ENCODE measurements around the gene TCAP. TPM values are rescaled to one million over a fixed set of nuclear protein-coding genes. Genes with fewer than 3 reads are reported as not detected.
A peak's percentile ranks its signal among the peaks of the same experiment; 100 is the strongest.

The TCAP gene
- polyA plus RNA-seq, 1 of the 3 experiments (the other 2 are of a cell fraction) = 0.43 TPM

GRCh38 chr17:39687101-39687545 is 22.0 kb downstream of the TCAP start:
- Histone ChIP-seq H2AFZ (ENCODE audit: low read depth) (peak overlapping the region; percentile 99), H3K27ac (ENCODE audit: low read depth in 2 of 2, low read length in 1 of 2) (peak overlapping the region; percentile 84 to 98; a peak in 3 of 4 replicates), H3K79me2 (ENCODE audit: insufficient read depth) (no peaks in the 10 kb centered on the region), H3K9me2 (no peaks in the 10 kb centered on the region), H3K9ac (no peak overlapping the region; the same call in 1 of the 2 replicates), H4K20me1 (ENCODE audit: insufficient read depth) (no peaks in the 10 kb centered on the region), H3K27me3 (ENCODE audit: insufficient read depth) (no peaks in the 10 kb centered on the region), H3K4me3 (ENCODE audit: low read depth in 2 of 2, low read length in 1 of 2) (peak overlapping the region; percentile 61 to 78), H3K36me3 (replicated peaks in 1 of 2; ENCODE audit: control insufficient read depth in 1 of 2, insufficient read depth in 2 of 2, low read length in 1 of 2) (no peaks in the 10 kb centered on the region), H3K9me3 (no peaks in the 10 kb centered on the region), H3K4me2 (peak overlapping the region; percentile 86), H3K4me1 (ENCODE audit: control insufficient read depth in 1 of 2, insufficient read depth in 2 of 2, low read depth in 1 of 2, low read length in 1 of 2) (peaks cover 0 to 13% of the 10 kb centered on the region in 2 experiments; a peak in 2 of 4 replicates), H3F3A (replicated peaks; ENCODE audit: insufficient read depth) (peaks cover 15% of the 10 kb centered on the region)
- no peak for TF ChIP-seq CTCF (IDR thresholded peaks at IDR 0.05)
- TF ChIP-seq SMC3 (IDR thresholded peaks at IDR 0.05; ENCODE audit: low read depth, low read length) = no peak
- no peak for TF ChIP-seq YY1 (IDR thresholded peaks at IDR 0.05; ENCODE audit: low read depth)
- TF ChIP-seq POLR2AphosphoS5 (IDR thresholded peaks at IDR 0.05; ENCODE audit: low read depth, low read length) = no peak
- no peak for TF ChIP-seq IRF3 (IDR thresholded peaks at IDR 0.05; ENCODE audit: low read depth, low read length)
- TF ChIP-seq GATA2 (CRISPR knock-in tag; IDR thresholded peaks at IDR 0.05) = no peak
- TF ChIP-seq GABPA (IDR thresholded peaks at IDR 0.05; ENCODE audit: low read depth) = no peak
- TF ChIP-seq NRF1 (IDR thresholded peaks at IDR 0.05; ENCODE audit: low read depth, low read length) = no peak
- TF ChIP-seq MAX (IDR thresholded peaks at IDR 0.05; ENCODE audit: low read depth) = no peak
- ChIA-PET CTCF (interaction anchor here (0.7 to 2.2 kb wide), 5 partner anchors 33 to 68 kb away, joined by 3 to 10 read pairs (median 5); no protein-coding TSS in a partner anchor), POLR2A (interaction anchor here (1.5 kb wide), 1 partner anchor 8 kb away, joined by 4 read pairs; no protein-coding TSS in a partner anchor)
- WGBS (ENCODE audit: low lambda C conversion rate) = 30% methylated on average over 6 of the region's 6 CpGs
- DNase-seq = no peak

- ChIA-PET POLR2A (interaction anchor here (0.6 to 1.5 kb wide), 10 partner anchors 8 to 1966 kb away, joined by 3 to 7 read pairs (median 3); partner anchors contain the start of genes ERBB2 and PNMT), CTCF (interaction anchor here (0.8 to 2.2 kb wide), 9 partner anchors 9 to 67 kb away, joined by 3 to 10 read pairs (median 5); no protein-coding TSS in a partner anchor)
- H3K36me3 ChIP-seq (replicated peaks in 1 of 2; ENCODE audit: control insufficient read depth in 1 of 2, insufficient read depth in 2 of 2, low read length in 1 of 2) = no peaks in the 10 kb centered on the region
- H2AFZ ChIP-seq (ENCODE audit: low read depth) = peak within 1 kb of the TSS; percentile 99
- no peaks in the 10 kb centered on the region for H3K79me2 ChIP-seq (ENCODE audit: insufficient read depth)
- H3K9me3 ChIP-seq = no peaks in the 10 kb centered on the region
- WGBS (ENCODE audit: low lambda C conversion rate) = 7% methylated on average over 24 of the region's 45 CpGs
- H3K9ac ChIP-seq = peak within 1 kb of the TSS; percentile 49; the same call in 1 of the 2 replicates
- H3F3A ChIP-seq (replicated peaks; ENCODE audit: insufficient read depth) = peaks cover 15% of the 10 kb centered on the region
- DNase-seq = peak; percentile 96
- no peaks in the 10 kb centered on the region for H3K9me2 ChIP-seq
- H3K4me1 ChIP-seq (ENCODE audit: control insufficient read depth in 1 of 2, insufficient read depth in 2 of 2, low read depth in 1 of 2, low read length in 1 of 2) = peaks cover 0 to 13% of the 10 kb centered on the region in 2 experiments; a peak in 2 of 4 replicates
- peak within 1 kb of the TSS; percentile 84 to 98 for H3K27ac ChIP-seq (ENCODE audit: low read depth in 2 of 2, low read length in 1 of 2)
- H3K27me3 ChIP-seq (ENCODE audit: insufficient read depth) = no peaks in the 10 kb centered on the region
- H4K20me1 ChIP-seq (ENCODE audit: insufficient read depth) = no peaks in the 10 kb centered on the region
- H3K4me2 ChIP-seq = peak within 1 kb of the TSS; percentile 86
- peak within 1 kb of the TSS; percentile 61 to 78 for H3K4me3 ChIP-seq (ENCODE audit: low read depth in 2 of 2, low read length in 1 of 2)
- TF ChIP-seq YY1 (IDR thresholded peaks at IDR 0.05; ENCODE audit: low read depth) (peak; percentile 65; the same call in 1 of the 2 replicates), NFIC (IDR thresholded peaks at IDR 0.05; ENCODE audit: borderline replicate concordance) (no peak; the same call in 1 of the 2 replicates), CHD2 (IDR thresholded peaks at IDR 0.05; ENCODE audit: low read length, partially characterized antibody) (peak; percentile 73), PBX3 (IDR thresholded peaks at IDR 0.05) (no peak), EP300 (IDR thresholded peaks at IDR 0.05; ENCODE audit: borderline replicate concordance in 1 of 2, low read depth in 1 of 2, low read length in 1 of 2) (no peak), NRF1 (IDR thresholded peaks at IDR 0.05; ENCODE audit: low read depth, low read length) (peak; percentile 35), MXI1 (IDR thresholded peaks at IDR 0.05; ENCODE audit: low read depth, low read length) (peak; percentile 42; the same call in 1 of the 2 replicates), GATA2 (CRISPR knock-in tag; IDR thresholded peaks at IDR 0.05) (no peak), GABPA (IDR thresholded peaks at IDR 0.05; ENCODE audit: low read depth) (peak; percentile 97), TEAD4 (IDR thresholded peaks at IDR 0.05; ENCODE audit: borderline replicate concordance, insufficient read depth) (no peak), FOXM1 (IDR thresholded peaks at IDR 0.05; ENCODE audit: low read depth) (no peak), RCOR1 (IDR thresholded peaks at IDR 0.05; ENCODE audit: low read length) (no peak), FOXJ3 (CRISPR knock-in tag; IDR thresholded peaks at IDR 0.05) (no peak), FOSL2 (IDR thresholded peaks at IDR 0.05; ENCODE audit: borderline replicate concordance, low read depth) (no peak), RAD21 (IDR thresholded peaks at IDR 0.05; ENCODE audit: low read length) (no peak)
Measured at GRCh38 chr17:39687546-39688474, 22.7 kb downstream of the TCAP start, which contains the start of gene PGAP3. Gene PGAP3 (minus strand): TSS chr17:39688057. CDS start chr17:39688014, 43 bp downstream.

Data from SK-N-SH (cell line).